MM.1S (cell line): ENCODE data around the gene TMEM82.
"Not testable (repeated sequence)": the region's sequence is repeated elsewhere in the genome, so short reads cannot be mapped to it uniquely, and the experiment has no call there.

ENCODE experiments used
- DNase-seq: peaks from one replicate; pipeline ENCODE4 v3.0.0-alpha.2; 2015
- H2AFZ ChIP-seq: fragments of 300-600 bp; sonication (generic); 2 replicates; pipeline ENCODE4 v1.6.0; 2016; ENCODE audit warnings: antibody characterized with exemption, low read length
- H3F3A ChIP-seq: fragments of 300-600 bp; sonication (generic); 2 replicates; pipeline ENCODE4 v1.6.1; 2016; ENCODE audit warnings: mild to moderate bottlenecking, antibody characterized with exemption, low read length, moderate library complexity, mixed read lengths; ENCODE audit not compliant: insufficient read depth
- H3K27ac ChIP-seq: fragments of 300-600 bp; sonication (generic); 2 replicates; pipeline ENCODE4 v1.5.1; 2016; ENCODE audit warnings: mild to moderate bottlenecking, low read length
- H3K27me3 ChIP-seq: fragments of 300-600 bp; sonication (generic); replicated peaks from 2 replicates; pipeline ENCODE4 v1.6.0; 2016; ENCODE audit warnings: low read length; ENCODE audit not compliant: insufficient read depth
- H3K36me3 ChIP-seq: fragments of 300-600 bp; sonication (generic); replicated peaks from 2 replicates; pipeline ENCODE4 v1.6.1; 2016; ENCODE audit warnings: mild to moderate bottlenecking, low read length, mixed read lengths; ENCODE audit not compliant: insufficient read depth
- H3K4me1 ChIP-seq: fragments of 300-600 bp; sonication (generic); 2 replicates; pipeline ENCODE4 v1.6.1; 2016; ENCODE audit warnings: low read length, mixed read lengths
- H3K4me2 ChIP-seq: fragments of 300-600 bp; sonication (generic); 2 replicates; pipeline ENCODE4 v1.6.0; 2016; ENCODE audit warnings: low read depth, low read length
- H3K4me3 ChIP-seq: fragments of 300-600 bp; sonication (generic); 2 replicates; pipeline ENCODE4 v1.5.1; 2016; ENCODE audit warnings: low read length, mixed read lengths
- H3K79me2 ChIP-seq: fragments of 300-600 bp; sonication (generic); 2 replicates; pipeline ENCODE4 v1.6.1; 2016; ENCODE audit warnings: mixed run types, low read length, mixed read lengths
- H3K9ac ChIP-seq: fragments of 300-600 bp; sonication (generic); 2 replicates; pipeline ENCODE4 v1.6.1; 2016; ENCODE audit warnings: low read length, mixed read lengths
- H3K9me2 ChIP-seq: fragments of 300-600 bp; sonication (generic); replicated peaks from 2 replicates; pipeline ENCODE4 v1.6.1; 2016; ENCODE audit warnings: mild to moderate bottlenecking, low read length, mixed read lengths; ENCODE audit not compliant: insufficient read depth
- H3K9me3 ChIP-seq: fragments of 300-600 bp; sonication (generic); replicated peaks from 2 replicates; pipeline ENCODE4 v1.6.1; 2016; ENCODE audit warnings: mild to moderate bottlenecking, low read length, mixed read lengths; ENCODE audit not compliant: insufficient read depth
- H4K20me1 ChIP-seq: fragments of 300-600 bp; sonication (generic); 2 replicates; pipeline ENCODE4 v1.6.1; 2016; ENCODE audit warnings: mild to moderate bottlenecking, low read length, moderate library complexity, mixed read lengths; ENCODE audit not compliant: insufficient read depth
- EZH2 ChIP-seq: fragments of 300-600 bp; sonication (generic); optimal IDR thresholded peaks from 2 replicates; pipeline ENCODE3; 2017; ENCODE audit warnings: low read depth, mild to moderate bottlenecking, antibody characterized with exemption, low read length, mixed read lengths
- EZH2phosphoT487 ChIP-seq: fragments of 300-600 bp; sonication (generic); IDR thresholded peaks from 2 replicates; pipeline ENCODE4 v1.6.1; 2018; ENCODE audit warnings: antibody characterized with exemption, low read length
- TF ChIP-seq, protein P1 (sequence below): fragments of 300-600 bp; sonication (generic); IDR thresholded peaks from 2 replicates; pipeline ENCODE4 v1.5.1; 2016; ENCODE audit warnings: antibody characterized with exemption, low read length, mixed read lengths

Gene TMEM82

DNA sequence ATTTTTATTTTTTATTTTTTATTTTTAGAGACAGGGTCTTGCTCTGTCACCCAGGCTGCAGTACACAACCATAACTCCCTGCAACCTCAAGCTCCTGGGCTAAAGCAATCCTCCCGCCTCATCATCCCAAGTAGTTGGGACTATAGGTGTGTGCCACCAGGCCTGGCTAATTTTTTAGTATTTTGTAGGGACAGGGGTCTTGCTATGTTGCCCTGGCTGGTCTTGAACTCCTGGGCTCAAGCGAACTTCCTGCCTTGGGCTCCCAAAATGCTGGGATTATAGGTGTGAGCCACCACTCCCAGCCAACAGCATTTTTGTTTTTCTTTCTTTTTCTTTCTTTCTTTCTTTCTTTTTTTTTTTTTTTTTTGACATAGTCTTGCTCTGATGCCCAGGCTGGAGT lies 44.1 kb upstream of the TMEM82 start:
- Histone ChIP-seq H4K20me1 (no peaks in the 10 kb centered on the region), H3K27ac (peak overlapping the region; percentile 91; the same call in 1 of the 2 replicates), H3K4me3 (no peak overlapping the region), H3K4me1 (peaks cover 15% of the 10 kb centered on the region), H2AFZ (no peak overlapping the region), H3K9ac (no peak overlapping the region), H3K9me3 (no peaks in the 10 kb centered on the region), H3F3A (peaks cover 23% of the 10 kb centered on the region), H3K27me3 (no peaks in the 10 kb centered on the region), H3K9me2 (no peaks in the 10 kb centered on the region), H3K4me2 (peak overlapping the region; percentile 82; the same call in 1 of the 2 replicates), H3K36me3 (no peaks in the 10 kb centered on the region), H3K79me2 (peaks cover 77% of the 10 kb centered on the region)
- no peak for DNase-seq
- TF ChIP-seq EZH2phosphoT487 (no peak), EZH2 (no peak)
- TF ChIP-seq, protein P1, sequence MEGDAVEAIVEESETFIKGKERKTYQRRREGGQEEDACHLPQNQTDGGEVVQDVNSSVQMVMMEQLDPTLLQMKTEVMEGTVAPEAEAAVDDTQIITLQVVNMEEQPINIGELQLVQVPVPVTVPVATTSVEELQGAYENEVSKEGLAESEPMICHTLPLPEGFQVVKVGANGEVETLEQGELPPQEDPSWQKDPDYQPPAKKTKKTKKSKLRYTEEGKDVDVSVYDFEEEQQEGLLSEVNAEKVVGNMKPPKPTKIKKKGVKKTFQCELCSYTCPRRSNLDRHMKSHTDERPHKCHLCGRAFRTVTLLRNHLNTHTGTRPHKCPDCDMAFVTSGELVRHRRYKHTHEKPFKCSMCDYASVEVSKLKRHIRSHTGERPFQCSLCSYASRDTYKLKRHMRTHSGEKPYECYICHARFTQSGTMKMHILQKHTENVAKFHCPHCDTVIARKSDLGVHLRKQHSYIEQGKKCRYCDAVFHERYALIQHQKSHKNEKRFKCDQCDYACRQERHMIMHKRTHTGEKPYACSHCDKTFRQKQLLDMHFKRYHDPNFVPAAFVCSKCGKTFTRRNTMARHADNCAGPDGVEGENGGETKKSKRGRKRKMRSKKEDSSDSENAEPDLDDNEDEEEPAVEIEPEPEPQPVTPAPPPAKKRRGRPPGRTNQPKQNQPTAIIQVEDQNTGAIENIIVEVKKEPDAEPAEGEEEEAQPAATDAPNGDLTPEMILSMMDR = no peak

DNA sequence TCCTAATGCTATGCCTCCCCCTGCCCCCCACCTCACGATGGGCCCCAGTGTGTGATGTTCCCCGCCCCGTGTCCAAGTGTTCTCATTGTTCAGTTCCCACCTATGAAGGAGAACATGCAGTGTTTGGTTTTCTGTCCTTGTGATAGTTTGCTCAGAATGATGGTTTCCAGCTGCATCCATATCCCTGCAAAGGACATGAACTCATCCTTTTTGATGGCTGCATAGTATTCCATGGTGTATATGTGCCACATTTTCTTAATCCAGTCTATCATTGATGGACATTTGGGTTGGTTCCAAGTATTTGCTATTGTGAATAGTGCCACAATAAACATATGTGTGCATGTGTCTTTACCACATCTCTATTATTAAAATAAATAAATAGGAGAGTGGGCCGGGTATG lies 43.0 kb upstream of the TMEM82 start:
- H3K4me3 ChIP-seq, H2AFZ ChIP-seq, H3K27ac ChIP-seq, H3K9me2 ChIP-seq, DNase-seq, H3K9me3 ChIP-seq, H3K9ac ChIP-seq, H3K36me3 ChIP-seq, H3K4me2 ChIP-seq, H3K27me3 ChIP-seq, H4K20me1 ChIP-seq: not testable (repeated sequence)
- peaks cover 75% of the 10 kb centered on the region for H3K79me2 ChIP-seq
- H3K4me1 ChIP-seq = peaks cover 15% of the 10 kb centered on the region
- H3F3A ChIP-seq = peaks cover 23% of the 10 kb centered on the region

DNA sequence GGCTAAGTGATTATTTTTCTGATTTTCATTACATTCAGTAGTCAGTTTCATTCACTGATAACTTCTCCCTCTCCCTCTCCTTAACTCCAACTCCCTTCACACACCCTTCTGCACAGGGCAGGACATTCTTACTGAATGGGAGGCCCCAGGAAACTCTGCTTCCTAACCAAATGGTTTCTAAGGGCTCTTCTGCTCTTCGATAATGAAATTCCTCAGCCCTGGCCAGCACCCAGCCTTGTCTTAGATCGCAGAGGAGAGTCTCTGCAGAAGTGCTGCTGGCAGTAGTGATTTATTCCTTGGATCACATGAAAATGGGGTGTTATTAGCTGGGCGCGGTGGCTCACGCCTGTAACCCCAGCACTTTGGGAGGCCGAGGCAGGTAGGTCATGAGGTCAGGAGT lies 41.8 kb upstream of the TMEM82 start:
- Histone ChIP-seq H3F3A (peaks cover 23% of the 10 kb centered on the region), H3K27me3 (no peaks in the 10 kb centered on the region), H4K20me1 (no peaks in the 10 kb centered on the region), H3K79me2 (peaks cover 75% of the 10 kb centered on the region), H3K27ac (no peak overlapping the region), H3K4me2 (no peak overlapping the region), H3K9me2 (no peaks in the 10 kb centered on the region), H3K36me3 (no peaks in the 10 kb centered on the region), H3K9me3 (no peaks in the 10 kb centered on the region), H3K4me1 (peaks cover 15% of the 10 kb centered on the region), H2AFZ (no peak overlapping the region), H3K4me3 (no peak overlapping the region), H3K9ac (no peak overlapping the region)
- TF ChIP-seq EZH2phosphoT487 (no peak), EZH2 (no peak)
- TF ChIP-seq, protein P1 = no peak
- DNase-seq = no peak

DNA sequence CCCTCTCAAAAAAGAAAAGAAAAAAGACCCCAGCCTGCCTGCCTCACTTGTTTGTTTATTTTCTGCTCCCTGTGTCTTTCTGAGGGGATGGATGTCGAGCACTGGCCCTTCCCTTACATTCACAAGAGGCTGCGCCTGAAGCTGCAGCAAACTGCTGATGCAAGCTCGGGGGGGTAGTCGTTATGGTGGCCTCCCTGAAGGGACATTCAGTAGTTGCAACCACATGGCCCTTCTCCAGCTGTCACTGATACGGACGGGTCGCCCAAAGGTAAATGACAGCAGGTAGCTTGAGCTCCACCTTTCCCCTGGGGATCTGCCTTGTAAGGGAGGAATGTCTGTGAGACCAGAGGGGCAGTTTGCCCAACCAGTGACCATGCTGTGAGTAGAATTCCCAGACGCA lies 40.5 kb upstream of the TMEM82 start:
- Histone ChIP-seq H3K27me3 (no peaks in the 10 kb centered on the region), H3K79me2 (peaks cover 79% of the 10 kb centered on the region), H4K20me1 (no peaks in the 10 kb centered on the region), H3K9me2 (no peaks in the 10 kb centered on the region), H3F3A (peaks cover 15% of the 10 kb centered on the region), H3K4me2 (no peak overlapping the region), H3K4me3 (no peak overlapping the region), H3K27ac (no peak overlapping the region), H3K9ac (no peak overlapping the region), H2AFZ (no peak overlapping the region), H3K36me3 (no peaks in the 10 kb centered on the region), H3K9me3 (no peaks in the 10 kb centered on the region), H3K4me1 (peaks cover 11% of the 10 kb centered on the region)
- DNase-seq = no peak
- TF ChIP-seq, protein P1 = no peak
- TF ChIP-seq EZH2phosphoT487 (no peak), EZH2 (no peak)
